B cell (primary cell): ENCODE data around the gene RCC2.
"Not testable (repeated sequence)": the region's sequence is repeated elsewhere in the genome, so short reads cannot be mapped to it uniquely, and the experiment has no call there.

Source experiments
- CTCF ChIP-seq: fragments of 200-600 bp; IDR thresholded peaks from one replicate; pipeline ENCODE4 v1.8.0; 2022; ENCODE audit warnings: antibody characterized with exemption, mild to moderate bottlenecking
- EZH2 ChIP-seq: IDR thresholded peaks from 2 replicates; pipeline ENCODE4 v1.6.1; 2012; ENCODE audit warnings: borderline replicate concordance, low read depth, mild to moderate bottlenecking, moderate library complexity, low read length; ENCODE audit not compliant: insufficient read depth, poor library complexity, severe bottlenecking

- not testable (repeated sequence) for TF ChIP-seq CTCF, EZH2
Measured at GRCh38 chr1:17452203-17452602, 12.7 kb upstream of the RCC2 start.
